SH-SY5Y (cell line): Measurements from ENCODE around the gene IL17C.

Experiments used
- GATA2 ChIP-seq: IDR thresholded peaks from 2 replicates; pipeline ENCODE4 v1.6.1; 2011; ENCODE audit warnings: mild to moderate bottlenecking, low read depth, low read length
- GATA3 ChIP-seq: IDR thresholded peaks from 2 replicates; pipeline ENCODE4 v1.6.1; 2011; ENCODE audit warnings: low read depth, mild to moderate bottlenecking, low read length, moderate library complexity

GRCh38 chr16:88684569-88685155 is 46.3 kb downstream of the IL17C start:
- TF ChIP-seq GATA2 = no peak
- no peak for TF ChIP-seq GATA3
